Stimulated activated CD8-positive, alpha-beta memory T cell treated with anti-CD3 and anti-CD28 coated beads, Interleukin-2, amount 100 ng/mL, for 48 hours (primary cell): Measurements from ENCODE around the gene TTC39C.

Experiments used
- DNase-seq, 2 donors: peaks; one replicate each; pipeline ENCODE4 v3.0.0-alpha.2; 2020; ENCODE audit warnings: low read depth in 2 of 2

Gene TTC39C

GRCh38 chr18:23992089-23992940 is 22.2 kb upstream of the TTC39C start:
- no peak for DNase-seq

- no peak for DNase-seq
Observed at GRCh38 chr18:23992941-23993280, 21.6 kb upstream of the TTC39C start.

GRCh38 chr18:23994361-23994902 is 20.1 kb upstream of the TTC39C start:
- DNase-seq: no peak

GRCh38 chr18:23995180-23995579 is 19.4 kb upstream of the TTC39C start:
- no peak for DNase-seq

- no peak for DNase-seq
Observed at GRCh38 chr18:23998018-23998417, 16.5 kb upstream of the TTC39C start.

- DNase-seq: no peak
Observed at GRCh38 chr18:23998820-23999219, 15.7 kb upstream of the TTC39C start.

- no peak for DNase-seq
Observed at GRCh38 chr18:24000613-24001490, 13.7 kb upstream of the TTC39C start.

- no peak for DNase-seq
Observed at GRCh38 chr18:24002479-24002878, 12.1 kb upstream of the TTC39C start.

GRCh38 chr18:24003288-24003687 is 11.3 kb upstream of the TTC39C start:
- DNase-seq: no peak

GRCh38 chr18:24003903-24004640 is 10.5 kb upstream of the TTC39C start:
- DNase-seq: no peak

GRCh38 chr18:24006712-24007313 is 7.7 kb upstream of the TTC39C start:
- DNase-seq: no peak

- DNase-seq: no peak
Observed at GRCh38 chr18:24009246-24009645, 5.3 kb upstream of the TTC39C start.

- no peak for DNase-seq
Observed at GRCh38 chr18:24009651-24010333, 4.8 kb upstream of the TTC39C start.

GRCh38 chr18:24010673-24011072 is 3.9 kb upstream of the TTC39C start:
- DNase-seq: no peak

- DNase-seq: no peak
Observed at GRCh38 chr18:24011123-24011917, 3.2 kb upstream of the TTC39C start.

- no peak for DNase-seq
Observed at GRCh38 chr18:24013051-24013450, 1.5 kb upstream of the TTC39C start.

GRCh38 chr18:24014986-24015638 is 558 bp downstream of the TTC39C start:
- peak; percentile 43 to 44 for DNase-seq

- DNase-seq: no peak
Observed at GRCh38 chr18:24015639-24016631, 1.4 kb downstream of the TTC39C start.
